OCI-LY1 (cell line): ENCODE data around the gene HPCAL4.

Experiments used
- H2AFZ ChIP-seq: fragments of 200-600 bp; sonication (generic), shearing (Covaris generic); 2 replicates; pipeline ENCODE4 v1.6.0; 2014; ENCODE audit warnings: antibody characterized with exemption, mild to moderate bottlenecking, low read length
- H3F3A ChIP-seq: fragments of 200-600 bp; sonication (generic), shearing (Covaris generic); 2 replicates; pipeline ENCODE4 v1.6.0; 2014; ENCODE audit warnings: mild to moderate bottlenecking, antibody characterized with exemption, low read length, moderate library complexity; ENCODE audit not compliant: insufficient read depth
- H3K27ac ChIP-seq: fragments of 200-600 bp; sonication (generic); 2 replicates; pipeline ENCODE4 v1.5.1; 2014; ENCODE audit warnings: low read length, mixed run types, mild to moderate bottlenecking, low read depth; ENCODE audit not compliant: poor library complexity, severe bottlenecking
- H3K27me3 ChIP-seq: fragments of 200-600 bp; sonication (generic); 2 replicates; pipeline ENCODE4 v1.6.0; 2014; ENCODE audit warnings: antibody characterized with exemption, mild to moderate bottlenecking, low read length, moderate library complexity; ENCODE audit not compliant: insufficient read depth
- H3K36me3 ChIP-seq: fragments of 200-600 bp; sonication (generic); 2 replicates; pipeline ENCODE4 v1.6.1; 2014; ENCODE audit warnings: mild to moderate bottlenecking, antibody characterized with exemption, low read length, moderate library complexity, mixed read lengths; ENCODE audit not compliant: insufficient read depth
- H3K4me1 ChIP-seq: fragments of 200-600 bp; sonication (generic); 2 replicates; pipeline ENCODE4 v1.5.1; 2014; ENCODE audit warnings: mild to moderate bottlenecking, low read length, moderate library complexity; ENCODE audit not compliant: insufficient read depth, severe bottlenecking
- H3K4me2 ChIP-seq: fragments of 200-600 bp; sonication (generic), shearing (Covaris generic); 2 replicates; pipeline ENCODE4 v1.6.1; 2014; ENCODE audit warnings: low read length
- H3K4me3 ChIP-seq: fragments of 200-600 bp; sonication (generic); 2 replicates; pipeline ENCODE4 v1.5.1; 2014; ENCODE audit warnings: low read length, low read depth, mild to moderate bottlenecking, mixed read lengths; ENCODE audit not compliant: poor library complexity, severe bottlenecking
- H3K79me2 ChIP-seq: fragments of 200-600 bp; shearing (Covaris generic); 2 replicates; pipeline ENCODE4 v1.6.1; 2016; ENCODE audit warnings: mixed run types, low read length, mixed read lengths; ENCODE audit not compliant: insufficient read depth
- H3K9ac ChIP-seq: fragments of 200-600 bp; sonication (generic), shearing (Covaris generic); 2 replicates; pipeline ENCODE4 v1.6.1; 2014; ENCODE audit warnings: mild to moderate bottlenecking, low read length, mixed read lengths
- H3K9me2 ChIP-seq: fragments of 200-600 bp; sonication (generic), shearing (Covaris generic); 2 replicates; pipeline ENCODE4 v1.6.1; 2014; ENCODE audit warnings: low read depth, mild to moderate bottlenecking, low read length, mixed read lengths
- H3K9me3 ChIP-seq: fragments of 200-600 bp; shearing (Covaris generic); 2 replicates; pipeline ENCODE4 v1.6.1; 2014; ENCODE audit warnings: low read length, mixed read lengths
- H4K20me1 ChIP-seq: fragments of 200-600 bp; sonication (generic), shearing (Covaris generic); 2 replicates; pipeline ENCODE4 v1.6.0; 2016; ENCODE audit warnings: mild to moderate bottlenecking, low read length; ENCODE audit not compliant: insufficient read depth
- CTCF ChIP-seq: fragments of 200-600 bp; sonication (generic), shearing (Covaris generic); IDR thresholded peaks from 2 replicates; pipeline ENCODE4 v1.5.1; 2017; ENCODE audit warnings: mild to moderate bottlenecking, antibody characterized with exemption, low read length, moderate library complexity, mixed read lengths
- EZH2 ChIP-seq: fragments of 200-600 bp; sonication (generic), shearing (Covaris generic); IDR thresholded peaks from 2 replicates; pipeline ENCODE4 v1.8.0; 2017; ENCODE audit warnings: borderline replicate concordance, mixed run types, mild to moderate bottlenecking, antibody characterized with exemption, low read length, moderate library complexity, mixed read lengths

HPCAL4 gene

DNA sequence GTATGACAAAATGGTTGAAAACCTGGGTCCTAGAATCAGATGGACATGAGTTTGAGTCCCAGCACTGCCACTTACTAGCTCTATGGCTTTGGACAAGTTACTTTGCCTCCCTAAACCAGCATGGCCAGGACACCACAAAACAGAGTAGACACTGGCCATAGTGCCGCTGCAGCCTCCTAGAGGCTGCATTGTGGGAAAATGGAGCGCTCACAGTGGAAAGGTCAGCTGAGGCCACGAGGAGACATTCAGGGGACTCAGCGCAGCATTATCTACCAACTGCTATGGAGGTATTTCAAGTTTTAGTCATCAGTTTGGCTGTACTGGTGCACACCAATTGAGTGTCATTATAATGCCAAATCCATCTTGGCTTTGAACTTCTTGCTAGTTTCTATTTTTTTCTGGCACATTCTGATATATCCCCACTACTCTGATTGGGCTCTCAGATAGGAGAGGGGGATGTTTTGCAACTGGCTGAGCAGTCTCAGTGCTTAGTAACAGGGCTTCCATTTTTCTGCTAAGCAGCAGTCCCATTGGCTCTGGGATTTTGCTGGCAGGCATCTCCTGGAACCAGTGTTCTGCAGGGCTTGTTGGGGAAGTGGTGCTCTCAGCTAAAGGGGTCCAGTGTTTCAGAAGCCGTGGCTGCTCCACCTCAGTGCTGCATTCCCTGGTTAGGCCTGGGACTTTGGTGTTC lies 35.5 kb downstream of the HPCAL4 start:
- Histone ChIP-seq H3K27me3 (no peaks in the 10 kb centered on the region; the same call in 1 of the 2 replicates), H3K9ac (no peak overlapping the region), H3K9me3 (no peaks in the 10 kb centered on the region)

GRCh38 chr1:39654291-39654690 lies 36.9 kb downstream of the HPCAL4 start:
- no peaks in the 10 kb centered on the region for H3K79me2 ChIP-seq
- H3K9me2 ChIP-seq: no peaks in the 10 kb centered on the region
- H3F3A ChIP-seq: no peaks in the 10 kb centered on the region
- H3K4me1 ChIP-seq: peaks cover 3% of the 10 kb centered on the region
- H3K9me3 ChIP-seq: no peaks in the 10 kb centered on the region
- no peaks in the 10 kb centered on the region; the same call in 1 of the 2 replicates for H3K27me3 ChIP-seq
- H4K20me1 ChIP-seq: no peaks in the 10 kb centered on the region
- H2AFZ ChIP-seq: no peak overlapping the region
- TF ChIP-seq EZH2: no peak
- no peak for TF ChIP-seq CTCF
- no peak overlapping the region for H3K4me2 ChIP-seq
- H3K36me3 ChIP-seq: no peaks in the 10 kb centered on the region
- H3K4me3 ChIP-seq: no peak overlapping the region
- no peak overlapping the region for H3K27ac ChIP-seq
- no peak overlapping the region for H3K9ac ChIP-seq

More for the DNA sequence above, 35.5 kb downstream of the HPCAL4 start:
- Histone ChIP-seq H3K79me2 (no peaks in the 10 kb centered on the region), H2AFZ (no peak overlapping the region), H3F3A (no peaks in the 10 kb centered on the region), H3K4me3 (no peak overlapping the region), H3K9me2 (no peaks in the 10 kb centered on the region), H3K4me2 (no peak overlapping the region), H4K20me1 (no peaks in the 10 kb centered on the region), H3K4me1 (peaks cover 3% of the 10 kb centered on the region), H3K36me3 (no peaks in the 10 kb centered on the region), H3K27ac (no peak overlapping the region)
- TF ChIP-seq CTCF (no peak), EZH2 (no peak)

DNA sequence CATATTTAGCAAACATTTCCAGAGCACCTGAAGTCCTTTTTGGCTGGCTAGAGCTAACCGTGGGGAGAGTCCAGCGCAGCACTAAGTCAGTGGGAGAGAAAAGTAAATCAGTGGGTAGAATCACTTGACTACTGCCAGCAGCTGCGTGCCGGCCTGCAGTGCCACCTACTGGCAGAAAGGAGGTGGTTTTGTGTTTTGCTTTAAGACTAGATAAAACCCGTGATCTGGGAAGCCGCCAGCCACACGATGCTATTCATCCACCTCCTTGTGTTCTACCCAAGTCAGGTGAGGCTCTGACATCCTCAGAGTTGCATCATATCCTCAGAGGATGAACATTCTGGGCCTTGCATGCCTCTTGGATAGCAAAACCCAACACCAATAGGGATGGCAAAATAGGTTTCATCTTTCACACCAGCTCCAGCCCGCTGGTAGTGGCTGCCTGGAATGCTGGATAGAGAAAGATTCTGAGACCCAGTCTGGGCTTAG lies 37.6 kb downstream of the HPCAL4 start:
- H3K27ac ChIP-seq: no peak overlapping the region
- H4K20me1 ChIP-seq: no peaks in the 10 kb centered on the region
- H3K27me3 ChIP-seq: no peaks in the 10 kb centered on the region; the same call in 1 of the 2 replicates
- no peaks in the 10 kb centered on the region for H3K9me2 ChIP-seq
- peak; percentile 79 for TF ChIP-seq CTCF
- TF ChIP-seq EZH2: no peak
- peaks cover 3% of the 10 kb centered on the region for H3K4me1 ChIP-seq
- H3K79me2 ChIP-seq: no peaks in the 10 kb centered on the region
- no peak overlapping the region for H3K9ac ChIP-seq
- H3K4me3 ChIP-seq: no peak overlapping the region
- H3K9me3 ChIP-seq: no peaks in the 10 kb centered on the region
- no peaks in the 10 kb centered on the region for H3K36me3 ChIP-seq
- H3F3A ChIP-seq: no peaks in the 10 kb centered on the region
- no peak overlapping the region for H3K4me2 ChIP-seq
- H2AFZ ChIP-seq: no peak overlapping the region
